Measurements from ENCODE around the gene PUSL1. TPM values are rescaled to one million over a fixed set of nuclear protein-coding genes. Genes with fewer than 3 reads are reported as not detected.
A peak's percentile ranks its signal among the peaks of the same experiment; 100 is the strongest.

PUSL1 gene
- total RNA-seq, 2 donors from 2014 or later = 14.5 to 24.8 TPM

DNA sequence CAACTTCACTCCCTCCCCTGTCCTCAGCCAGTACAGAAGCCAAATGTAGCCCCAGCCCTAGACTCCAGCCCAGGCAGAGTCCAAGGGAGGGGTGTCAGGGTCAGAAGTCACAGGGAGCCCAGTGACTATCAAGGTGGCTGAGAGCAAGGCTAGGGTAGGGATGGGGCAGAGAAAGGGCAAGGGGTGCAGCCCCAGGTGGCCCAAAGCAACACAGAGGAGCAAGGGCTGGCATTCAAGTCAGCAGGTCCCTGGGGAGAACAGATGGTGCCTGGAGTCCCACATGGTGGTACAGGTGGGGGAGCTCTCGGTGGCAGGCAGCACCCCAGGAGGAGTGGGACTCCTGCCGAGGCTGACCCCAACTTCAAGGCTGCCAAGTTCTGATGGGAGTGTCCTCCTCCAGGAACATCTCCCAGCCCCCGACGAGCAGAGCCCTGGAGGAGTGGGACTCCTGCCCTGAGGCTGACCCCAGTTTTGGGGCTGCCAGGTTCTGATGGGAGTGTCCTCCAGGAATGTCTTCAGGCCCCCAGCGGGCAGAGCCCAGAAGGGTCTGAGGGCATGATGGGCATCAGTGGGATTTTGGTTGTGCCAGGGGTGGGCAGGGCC, 44.5 kb downstream of the PUSL1 start:
- DNase-seq (ENCODE audit: low spot score) = no peak
- Histone ChIP-seq H3K27me3 (peaks cover 6 to 19% of the 10 kb centered on the region in 2 donors), H3K36me3 (peaks cover 8% of the 10 kb centered on the region), H3K27ac (peak overlapping the region in 1 of 2 donors; percentile 21), H3K9me3 (no peaks in the 10 kb centered on the region), H3K4me3 (no peak overlapping the region), H3K4me1 (peaks cover 0 to 66% of the 10 kb centered on the region in 2 donors)
- TF ChIP-seq, protein P1, sequence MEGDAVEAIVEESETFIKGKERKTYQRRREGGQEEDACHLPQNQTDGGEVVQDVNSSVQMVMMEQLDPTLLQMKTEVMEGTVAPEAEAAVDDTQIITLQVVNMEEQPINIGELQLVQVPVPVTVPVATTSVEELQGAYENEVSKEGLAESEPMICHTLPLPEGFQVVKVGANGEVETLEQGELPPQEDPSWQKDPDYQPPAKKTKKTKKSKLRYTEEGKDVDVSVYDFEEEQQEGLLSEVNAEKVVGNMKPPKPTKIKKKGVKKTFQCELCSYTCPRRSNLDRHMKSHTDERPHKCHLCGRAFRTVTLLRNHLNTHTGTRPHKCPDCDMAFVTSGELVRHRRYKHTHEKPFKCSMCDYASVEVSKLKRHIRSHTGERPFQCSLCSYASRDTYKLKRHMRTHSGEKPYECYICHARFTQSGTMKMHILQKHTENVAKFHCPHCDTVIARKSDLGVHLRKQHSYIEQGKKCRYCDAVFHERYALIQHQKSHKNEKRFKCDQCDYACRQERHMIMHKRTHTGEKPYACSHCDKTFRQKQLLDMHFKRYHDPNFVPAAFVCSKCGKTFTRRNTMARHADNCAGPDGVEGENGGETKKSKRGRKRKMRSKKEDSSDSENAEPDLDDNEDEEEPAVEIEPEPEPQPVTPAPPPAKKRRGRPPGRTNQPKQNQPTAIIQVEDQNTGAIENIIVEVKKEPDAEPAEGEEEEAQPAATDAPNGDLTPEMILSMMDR (IDR thresholded peaks at IDR 0.05) = no peak

DNA sequence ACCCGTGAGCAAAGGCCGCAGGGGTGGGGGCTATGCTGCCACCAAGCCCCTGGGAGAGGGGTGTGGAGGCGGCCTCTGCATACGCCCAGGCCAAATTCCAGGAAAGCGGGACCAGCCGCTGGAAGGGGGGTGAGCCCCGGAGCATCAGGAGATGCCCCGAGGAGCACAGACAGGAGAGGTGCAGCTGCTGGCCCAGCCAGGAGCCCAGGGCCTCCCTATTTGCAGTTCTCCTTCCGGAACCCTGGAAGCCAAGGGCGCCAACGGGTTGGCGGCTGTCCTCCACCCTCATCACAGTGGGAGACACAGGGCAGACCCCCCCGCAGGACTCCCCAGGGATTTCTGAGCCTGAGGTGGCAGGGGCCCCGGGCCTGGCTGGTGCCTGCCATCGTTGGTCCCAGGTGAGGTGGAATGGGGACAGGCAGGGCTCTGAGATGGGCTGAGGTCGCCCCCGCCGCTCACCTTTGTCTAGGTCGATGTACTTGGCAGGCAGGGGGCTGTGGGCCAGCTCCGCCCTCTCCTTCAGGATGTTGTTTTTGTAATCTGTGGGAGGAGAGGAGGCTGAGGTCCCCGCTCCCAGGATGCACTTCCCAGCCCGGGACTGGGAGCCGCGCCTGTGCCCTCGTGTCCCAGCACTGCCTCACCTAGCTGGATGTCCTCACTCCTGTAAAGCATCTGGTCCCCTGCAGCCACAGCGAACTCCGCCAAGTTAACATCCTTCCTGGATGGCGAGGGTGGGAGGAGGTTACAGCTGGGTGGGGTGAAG, 45.2 kb downstream of the PUSL1 start:
- Histone ChIP-seq H3K27ac (peak overlapping the region in 1 of 2 donors; percentile 21), H3K4me1 (peaks cover 0 to 64% of the 10 kb centered on the region in 2 donors), H3K27me3 (peaks cover 6 to 19% of the 10 kb centered on the region in 2 donors), H3K36me3 (peaks cover 8% of the 10 kb centered on the region), H3K4me3 (no peak overlapping the region), H3K9me3 (no peaks in the 10 kb centered on the region)
- TF ChIP-seq, protein P1 (IDR thresholded peaks at IDR 0.05) = no peak
- no peak for DNase-seq (ENCODE audit: low spot score)

DNA sequence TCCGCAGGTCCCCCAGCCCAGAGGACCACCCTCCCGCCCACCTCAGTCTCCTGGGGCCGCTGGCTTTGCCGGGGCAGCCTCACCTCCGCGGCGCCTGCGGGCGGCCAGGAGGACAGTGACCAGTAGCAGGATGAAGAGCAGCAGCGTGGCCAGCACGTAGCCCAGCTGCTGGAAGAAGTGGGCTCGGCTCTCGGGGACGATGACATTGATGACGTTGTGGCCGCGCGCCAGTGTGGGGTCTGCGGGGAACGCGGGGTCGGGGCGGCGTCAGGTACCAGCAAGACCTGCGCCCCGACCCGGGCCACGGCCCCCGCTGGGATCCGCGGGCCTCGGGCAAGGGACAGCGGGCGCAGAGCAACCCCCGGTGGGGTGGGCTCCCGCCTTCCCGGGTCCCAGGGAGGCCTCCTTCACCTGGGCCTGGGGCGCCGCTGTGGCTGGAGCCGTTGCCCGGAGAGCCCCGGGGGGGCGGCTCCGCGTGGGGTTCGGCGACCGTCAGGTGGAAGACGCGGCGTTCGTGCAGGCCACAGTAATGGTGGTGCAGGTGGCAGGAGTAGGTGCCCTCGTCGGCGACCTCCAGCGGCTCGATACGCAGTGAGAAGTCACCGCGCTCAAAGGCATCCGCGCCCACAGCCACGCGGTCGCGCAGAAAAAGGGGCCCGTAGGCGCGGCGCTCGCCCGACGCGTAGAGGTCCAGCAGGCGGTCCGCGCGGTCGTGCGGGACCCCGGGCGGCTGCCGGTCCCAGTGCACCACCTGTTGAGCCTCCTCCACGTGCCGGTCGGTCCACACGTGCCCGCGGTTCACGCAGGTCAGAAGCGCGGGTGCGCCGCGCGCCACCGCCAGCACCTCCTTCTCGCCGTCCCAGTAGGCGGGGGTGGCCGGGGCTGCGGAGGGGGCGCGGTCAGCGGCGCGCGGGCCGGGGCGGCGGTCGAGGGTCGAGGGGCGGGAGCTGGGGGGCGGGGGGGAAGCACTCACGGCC, 46.2 kb downstream of the PUSL1 start:
- peaks cover 8% of the 10 kb centered on the region for H3K36me3 ChIP-seq
- peaks cover 6 to 19% of the 10 kb centered on the region in 2 donors for H3K27me3 ChIP-seq
- H3K9me3 ChIP-seq = no peaks in the 10 kb centered on the region
- no peak for DNase-seq (ENCODE audit: low spot score)
- H3K27ac ChIP-seq = no peak overlapping the region
- peak overlapping the region in 1 of 2 donors; percentile 55 for H3K4me3 ChIP-seq
- TF ChIP-seq, protein P1 (IDR thresholded peaks at IDR 0.05) = no peak
- H3K4me1 ChIP-seq = peaks cover 0 to 74% of the 10 kb centered on the region in 2 donors

DNA sequence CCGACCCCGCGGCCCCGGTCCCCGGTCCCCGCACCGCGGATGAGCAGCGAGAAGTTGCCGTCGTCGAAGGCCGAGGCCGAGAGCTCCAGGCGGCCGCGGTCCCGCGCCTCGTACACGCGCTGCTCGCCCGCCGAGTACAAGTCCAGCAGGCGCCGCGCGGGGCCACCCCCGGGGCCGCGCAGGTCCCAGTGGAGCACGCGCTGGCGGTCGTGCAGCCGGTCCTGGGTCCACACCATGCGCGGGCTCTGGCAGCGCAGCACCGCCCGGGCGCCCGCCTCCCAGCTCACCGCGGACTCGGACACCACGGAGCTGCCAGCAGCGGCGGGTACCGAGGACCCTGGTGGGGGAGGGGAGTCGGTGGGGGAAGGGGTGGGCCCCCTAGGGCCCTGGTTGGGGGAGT, 47.0 kb downstream of the PUSL1 start:
- H3K27me3 ChIP-seq = peaks cover 6 to 19% of the 10 kb centered on the region in 2 donors
- TF ChIP-seq, protein P1 (IDR thresholded peaks at IDR 0.05) = no peak
- peaks cover 8% of the 10 kb centered on the region for H3K36me3 ChIP-seq
- no peak for DNase-seq (ENCODE audit: low spot score)
- H3K27ac ChIP-seq = peak overlapping the region in 1 of 2 donors; percentile 43
- peaks cover 0 to 81% of the 10 kb centered on the region in 2 donors for H3K4me1 ChIP-seq
- H3K4me3 ChIP-seq = peak overlapping the region; percentile 11 to 55
- H3K9me3 ChIP-seq = no peaks in the 10 kb centered on the region

DNA sequence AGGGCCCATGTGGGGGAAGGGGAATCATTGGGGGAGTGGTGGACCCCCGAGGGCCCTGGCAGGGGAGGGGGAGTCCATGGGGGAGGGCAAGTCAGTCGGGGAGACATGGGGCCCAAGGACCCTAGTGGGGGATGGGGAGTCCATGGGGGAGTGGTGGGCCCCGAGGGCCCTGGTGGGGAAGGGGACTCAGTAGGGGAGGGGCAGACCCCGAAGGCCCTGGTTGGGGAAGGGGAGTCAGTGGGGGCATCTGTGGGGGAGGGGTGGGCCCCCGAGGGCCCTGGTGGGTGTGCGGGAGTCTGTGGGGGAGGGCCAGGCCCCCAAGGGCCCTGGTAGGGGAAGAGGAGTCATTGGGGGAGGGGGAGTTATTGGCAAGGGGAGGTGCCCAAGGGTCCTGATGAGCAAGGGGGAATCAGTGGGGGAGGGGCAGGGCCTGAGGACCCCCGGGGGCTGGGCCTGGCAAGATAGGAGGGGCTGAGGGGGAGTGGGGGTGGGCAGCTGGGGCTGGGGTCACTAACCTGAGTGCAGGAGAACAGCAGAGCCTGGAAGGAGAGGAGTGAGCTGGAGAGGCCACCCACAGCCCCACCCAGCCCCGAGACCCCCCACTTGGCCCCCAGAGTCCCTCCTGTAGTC, 47.9 kb downstream of the PUSL1 start:
- Histone ChIP-seq H3K9me3 (no peaks in the 10 kb centered on the region), H3K27me3 (peaks cover 6 to 19% of the 10 kb centered on the region in 2 donors), H3K4me3 (peak overlapping the region; percentile 42 to 55), H3K4me1 (peaks cover 0 to 88% of the 10 kb centered on the region in 2 donors), H3K36me3 (peaks cover 8% of the 10 kb centered on the region), H3K27ac (peak overlapping the region; percentile 77 to 88)
- no peak for DNase-seq (ENCODE audit: low spot score)
- TF ChIP-seq, protein P1 (IDR thresholded peaks at IDR 0.05) = no peak

Data from right atrium auricular region (tissue), 2 donors.